Sigmoid colon (tissue), 7 donors: Measurements from ENCODE around the gene PSME1. TPM values are rescaled to one million over a fixed set of nuclear protein-coding genes. Genes with fewer than 3 reads are reported as not detected.

Experiments
- DNase-seq: peaks from one replicate; pipeline ENCODE4 v3.0.0-alpha.2; 2019
- H3K27ac ChIP-seq, 4 donors: fragments of 200-600 bp; sonication (generic); one replicate each; pipeline ENCODE4 v1.5.1; 2016 to 2019; ENCODE audit warnings: mild to moderate bottlenecking in 1 of 4
- H3K27me3 ChIP-seq, 3 donors: fragments of 200-600 bp; sonication (generic); one replicate each; pipeline ENCODE4 v1.5.1; 2019; ENCODE audit warnings: mild to moderate bottlenecking in 1 of 3
- H3K36me3 ChIP-seq, 4 donors: fragments of 200-600 bp; sonication (generic); one replicate each; pipeline ENCODE4 v1.5.1; 2016 to 2019
- H3K4me1 ChIP-seq, 4 donors: fragments of 200-600 bp; sonication (generic); one replicate each; pipeline ENCODE4 v1.5.1; 2017 to 2019
- H3K4me3 ChIP-seq, 4 donors: fragments of 200-600 bp; sonication (generic); one replicate each; pipeline ENCODE4 v1.5.1; 2017 to 2019; ENCODE audit warnings: mild to moderate bottlenecking in 2 of 4, moderate library complexity in 1 of 4
- H3K9me3 ChIP-seq, 4 donors: fragments of 200-600 bp in 3 of 4; sonication (generic) in 3 of 4; one replicate each; pipeline versions ENCODE4 v1.5.1 to v1.6.1; 2013 to 2019
- CTCF ChIP-seq, 4 experiments: fragments of 450-650 bp in 3 of 4; fragments of 200-600 bp in 1 of 4; IDR thresholded peaks; one replicate each; pipeline ENCODE4 v1.5.1; 2016 to 2019; ENCODE audit warnings: antibody characterized with exemption in 4 of 4, mild to moderate bottlenecking in 3 of 4, moderate library complexity in 2 of 4
- EP300 ChIP-seq, 4 donors: sonication (generic); formaldehyde crosslinking; IDR thresholded peaks; one replicate each; pipeline ENCODE4 v1.6.1; 2017; ENCODE audit warnings: antibody characterized with exemption in 4 of 4
- POLR2A ChIP-seq, 2 donors: fragments of 450-650 bp; IDR thresholded peaks; one replicate each; pipeline ENCODE4 v1.6.1; 2016; ENCODE audit warnings: antibody characterized with exemption in 2 of 2, mild to moderate bottlenecking in 2 of 2, moderate library complexity in 2 of 2
- POLR2AphosphoS5 ChIP-seq, 4 donors: sonication (generic); formaldehyde crosslinking; IDR thresholded peaks; one replicate each; pipeline ENCODE4 v1.6.1; 2017; ENCODE audit warnings: antibody characterized with exemption in 4 of 4
- WGBS, 2 donors: extraction: QIAGEN DNeasy Blood & Tissue Kit; methylation state at CpG; one replicate each; pipeline ENCODE4 v1.1.7; 2013; 5-methylcytosine and 5-hydroxymethylcytosine counted together
- intact Hi-C: fragments of 100-400 bp; cut with DNase I; formaldehyde crosslinking; loops from one replicate; pipeline ENCODE4 v1.15.1; 2023
- polyA plus RNA-seq, 3 donors: library from polyadenylated mRNA; stranded (reverse); fragments of 200-250 nt; gene quantifications; one replicate each; pipeline ENCODE4 v1.2.3, GENCODE V29; 2013
- total RNA-seq, 4 donors: library from RNA; depleted of rRNA; stranded (reverse); fragments of >200 nt; gene quantifications; one replicate each; pipeline ENCODE4 v1.1.0, GENCODE V29; 2016
- donor health status: healthy with polysubstance abuse.
- donor health status: Bipolar disorder and iron deficiency.
- donor health status: healthy.

PSME1 gene
- total and polyA plus RNA-seq, 7 donors = 129 to 438 (median 186) TPM

DNA sequence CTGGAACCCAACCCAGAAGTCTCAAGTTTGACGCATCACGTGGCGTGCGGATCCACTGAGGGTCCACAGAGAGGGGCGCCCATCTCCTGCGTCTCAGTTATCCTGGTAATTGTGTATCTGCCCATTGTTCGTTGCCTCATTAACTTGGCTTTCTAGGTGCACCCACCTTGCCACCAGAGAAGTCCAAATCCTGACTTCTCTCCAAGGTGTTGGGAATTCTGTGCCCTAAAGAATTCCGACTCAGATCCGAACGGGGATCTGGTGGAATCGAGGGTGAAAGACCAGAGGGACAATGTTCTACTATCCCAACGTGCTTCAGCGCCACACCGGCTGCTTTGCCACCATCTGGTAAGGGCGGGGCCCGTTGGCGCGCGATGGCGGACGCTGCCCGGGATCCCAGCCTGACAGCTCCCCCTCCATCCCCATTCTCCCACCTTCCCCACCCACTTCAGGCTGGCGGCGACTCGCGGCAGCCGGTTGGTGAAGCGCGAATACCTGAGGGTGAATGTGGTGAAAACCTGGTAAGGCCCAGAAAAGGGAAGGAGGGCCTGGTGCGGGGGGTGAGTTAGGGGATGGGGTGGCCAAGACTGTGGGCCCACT lies 36.4 kb downstream of the PSME1 start:
- Histone ChIP-seq H3K27ac (peak overlapping the region; percentile 32 to 70 (median 66)), H3K4me3 (peak overlapping the region; percentile 31 to 56 (median 48)), H3K9me3 (no peaks in the 10 kb centered on the region), H3K27me3 (no peaks in the 10 kb centered on the region), H3K4me1 (peaks cover 0 to 20% (median 16%) of the 10 kb centered on the region in 4 donors), H3K36me3 (peaks cover 0 to 14% (median 6%) of the 10 kb centered on the region in 4 donors)
- intact Hi-C loops = no loop called here
- DNase-seq = no peak
- TF ChIP-seq CTCF (IDR thresholded peaks at IDR 0.05) (no peak), POLR2A (IDR thresholded peaks at IDR 0.05) (no peak), EP300 (IDR thresholded peaks at IDR 0.05) (no peak), POLR2AphosphoS5 (IDR thresholded peaks at IDR 0.05) (no peak)
- WGBS, 2 donors = 39 to 83% methylated on average over 30 of the region's 30 CpGs

GRCh38 chr14:24172871-24173281 lies 36.9 kb downstream of the PSME1 start:
- Histone ChIP-seq H3K27ac (peak overlapping the region in 3 of 4 donors; percentile 62 to 70 (median 70)), H3K27me3 (no peaks in the 10 kb centered on the region), H3K9me3 (no peaks in the 10 kb centered on the region), H3K4me1 (peaks cover 0 to 20% (median 16%) of the 10 kb centered on the region in 4 donors), H3K4me3 (peak overlapping the region in 2 of 4 donors; percentile 53 to 56), H3K36me3 (peaks cover 0 to 12% (median 6%) of the 10 kb centered on the region in 4 donors)
- intact Hi-C loops = no loop called here
- 80 to 93% methylated on average over 20 of the region's 20 CpGs for WGBS, 2 donors
- TF ChIP-seq EP300 (IDR thresholded peaks at IDR 0.05) (no peak), POLR2A (IDR thresholded peaks at IDR 0.05) (no peak), POLR2AphosphoS5 (IDR thresholded peaks at IDR 0.05) (no peak), CTCF (IDR thresholded peaks at IDR 0.05) (no peak)
- DNase-seq = no peak

- DNase-seq = no peak
- intact Hi-C loops = no loop called here
- Histone ChIP-seq H3K9me3 (no peaks in the 10 kb centered on the region), H3K4me1 (peaks cover 0 to 34% (median 31%) of the 10 kb centered on the region in 4 donors), H3K27me3 (no peaks in the 10 kb centered on the region), H3K36me3 (peaks cover 4 to 32% (median 7%) of the 10 kb centered on the region in 4 donors), H3K4me3 (no peak overlapping the region), H3K27ac (no peak overlapping the region)
- 95 to 97% methylated on average over 5 of the region's 5 CpGs for WGBS, 2 donors
- TF ChIP-seq POLR2AphosphoS5 (IDR thresholded peaks at IDR 0.05) (no peak), CTCF (IDR thresholded peaks at IDR 0.05) (no peak), POLR2A (IDR thresholded peaks at IDR 0.05) (no peak), EP300 (IDR thresholded peaks at IDR 0.05) (no peak)
Observed at GRCh38 chr14:24176599-24176998, 40.6 kb downstream of the PSME1 start.

GRCh38 chr14:24177041-24177825 lies 41.2 kb downstream of the PSME1 start:
- H3K9me3 ChIP-seq = no peaks in the 10 kb centered on the region
- TF ChIP-seq CTCF (IDR thresholded peaks at IDR 0.05) (no peak), POLR2AphosphoS5 (IDR thresholded peaks at IDR 0.05) (no peak), POLR2A (IDR thresholded peaks at IDR 0.05) (no peak), EP300 (IDR thresholded peaks at IDR 0.05) (no peak)
- H3K27me3 ChIP-seq = no peaks in the 10 kb centered on the region
- H3K27ac ChIP-seq = no peak overlapping the region
- peaks cover 4 to 37% (median 8%) of the 10 kb centered on the region in 4 donors for H3K36me3 ChIP-seq
- intact Hi-C loops = no loop called here
- 91% methylated on average over 12 of the region's 12 CpGs for WGBS, 2 donors
- H3K4me3 ChIP-seq = no peak overlapping the region
- peaks cover 0 to 29% (median 26%) of the 10 kb centered on the region in 4 donors for H3K4me1 ChIP-seq
- DNase-seq = no peak
